Fibroblast of pulmonary artery (primary cell): ENCODE data around the gene GPR82.

ENCODE experiments used
- DNase-seq: peaks from one replicate; pipeline ENCODE4 v3.0.0-alpha.2; 2010; ENCODE audit warnings: low read depth
- H3K4me3 ChIP-seq: replicated peaks from 2 replicates; pipeline ENCODE4 v1.5.1; 2011; ENCODE audit warnings: low read depth, mild to moderate bottlenecking, control low read depth, low read length, moderate library complexity
- CTCF ChIP-seq: IDR thresholded peaks from 2 replicates; pipeline ENCODE4 v1.5.1; 2011; ENCODE audit warnings: mild to moderate bottlenecking, control low read depth, low read length, inconsistent platforms; ENCODE audit errors: missing control alignments

The GPR82 gene

GRCh38 chrX:41758401-41758800 lies 34.4 kb downstream of the GPR82 start:
- DNase-seq = peak; percentile 30
- TF ChIP-seq CTCF = no peak
- no peak overlapping the region for H3K4me3 ChIP-seq

GRCh38 chrX:41759817-41760216 lies 35.8 kb downstream of the GPR82 start:
- DNase-seq = peak; percentile 58
- H3K4me3 ChIP-seq = no peak overlapping the region
- TF ChIP-seq CTCF = peak; percentile 55

- TF ChIP-seq CTCF = no peak
- no peak overlapping the region for H3K4me3 ChIP-seq
These were observed 37.2 kb downstream of the GPR82 start for GRCh38 chrX:41761169-41761568.

GRCh38 chrX:41761702-41762101 lies 37.7 kb downstream of the GPR82 start:
- no peak for TF ChIP-seq CTCF
- H3K4me3 ChIP-seq = no peak overlapping the region
- no peak for DNase-seq

More at GRCh38 chrX:41761169-41761568, 37.2 kb downstream of the GPR82 start:
- no peak for DNase-seq

GRCh38 chrX:41779030-41779564 lies 55.1 kb downstream of the GPR82 start:
- no peak for TF ChIP-seq CTCF
- DNase-seq = peak; percentile 53
- H3K4me3 ChIP-seq = no peak overlapping the region
